HG03565 (cell line): ENCODE results near the gene HMCN2.

Experiments
- ATAC-seq: cut with Tn5 transposase; IDR thresholded peaks from one replicate; pipeline ENCODE4 v1.9.1; 2021; ENCODE audit warnings: mild to moderate bottlenecking, moderate library complexity; ENCODE audit not compliant: unreplicated experiment

The HMCN2 gene

GRCh38 chr9:130461218-130461630 lies 195.7 kb downstream of the HMCN2 start:
- no peak for ATAC-seq

- ATAC-seq: no peak
These were observed 196.2 kb downstream of the HMCN2 start for GRCh38 chr9:130461731-130462130.

- ATAC-seq: no peak
These were observed 197.4 kb downstream of the HMCN2 start for GRCh38 chr9:130462685-130463540.

- ATAC-seq: no peak
These were observed 198.5 kb downstream of the HMCN2 start for GRCh38 chr9:130463763-130464745.

GRCh38 chr9:130465383-130466096 lies 200.0 kb downstream of the HMCN2 start:
- ATAC-seq: no peak

- no peak for ATAC-seq
These were observed 201.1 kb downstream of the HMCN2 start for GRCh38 chr9:130466537-130467217.

GRCh38 chr9:130467316-130467715 lies 201.8 kb downstream of the HMCN2 start:
- no peak for ATAC-seq

- ATAC-seq: no peak
These were observed 203.0 kb downstream of the HMCN2 start for GRCh38 chr9:130468566-130468965.

- no peak for ATAC-seq
These were observed 204.7 kb downstream of the HMCN2 start for GRCh38 chr9:130470269-130470668.

- ATAC-seq: no peak
These were observed 205.4 kb downstream of the HMCN2 start for GRCh38 chr9:130470950-130471349.

- no peak for ATAC-seq
These were observed 206.0 kb downstream of the HMCN2 start for GRCh38 chr9:130471411-130472183.

- ATAC-seq: no peak
These were observed 206.7 kb downstream of the HMCN2 start for GRCh38 chr9:130472184-130472705.

GRCh38 chr9:130473009-130473408 lies 207.4 kb downstream of the HMCN2 start:
- ATAC-seq: no peak

GRCh38 chr9:130473566-130473965 lies 208.0 kb downstream of the HMCN2 start:
- ATAC-seq: no peak

GRCh38 chr9:130474106-130474505 lies 208.5 kb downstream of the HMCN2 start:
- ATAC-seq: no peak

- ATAC-seq: no peak
These were observed 210.7 kb downstream of the HMCN2 start for GRCh38 chr9:130476151-130476730.

GRCh38 chr9:130477564-130477963 lies 212.0 kb downstream of the HMCN2 start:
- no peak for ATAC-seq

GRCh38 chr9:130478152-130478551 lies 212.6 kb downstream of the HMCN2 start:
- no peak for ATAC-seq
